H1 (cell line): ENCODE results near the gene FBXO41. TPM values are rescaled to one million over a fixed set of nuclear protein-coding genes. Genes with fewer than 3 reads are reported as not detected.

Experiments
- ASH2L ChIP-seq: fragments of 200-600, 300-600 bp; sonication (generic); IDR thresholded peaks from one replicate; pipeline ENCODE4 v1.7.1; 2017; ENCODE audit warnings: low read length
- CBX8 ChIP-seq: fragments of 300-800, 300-1000 bp; sonication (generic); IDR thresholded peaks from 2 replicates; pipeline ENCODE4 v1.7.1; 2016; ENCODE audit warnings: low read depth, low read length, borderline replicate concordance
- CHD2 ChIP-seq: IDR thresholded peaks from 2 replicates; pipeline ENCODE4 v1.6.1; 2012; ENCODE audit warnings: low read length, improper control_type of control experiment
- GTF2F1 ChIP-seq: IDR thresholded peaks from 2 replicates; pipeline ENCODE4 v1.6.1; 2012; ENCODE audit warnings: low read depth, low read length, improper control_type of control experiment, borderline replicate concordance
- JUN ChIP-seq: IDR thresholded peaks from 2 replicates; pipeline ENCODE4 v1.6.1; 2011; ENCODE audit warnings: low read depth, mild to moderate bottlenecking, improper control_type of control experiment, low read length
- MAFK ChIP-seq: IDR thresholded peaks from 2 replicates; pipeline ENCODE4 v1.6.1; 2012; ENCODE audit warnings: low read depth, mild to moderate bottlenecking, improper control_type of control experiment, low read length
- POU5F1 ChIP-seq: IDR thresholded peaks from 2 replicates; pipeline ENCODE4 v1.6.1; 2011; ENCODE audit warnings: low read depth, mild to moderate bottlenecking, low read length, moderate library complexity
- SIX5 ChIP-seq: IDR thresholded peaks from 2 replicates; pipeline ENCODE4 v1.6.1; 2011; ENCODE audit warnings: mild to moderate bottlenecking, low read depth, low read length
- polyA plus RNA-seq, 7 experiments: library from polyadenylated mRNA; depleted of rRNA in 3 of 7; stranded (reverse) in 5 of 7; unstranded in 2 of 7; fragments of >200 nt in 5 of 7; fragments of 200-250 nt in 2 of 7; gene quantifications; 1 replicate in 5 of 7; 2 replicates in 1 of 7; 4 replicates in 1 of 7; pipeline versions ENCODE4 v1.2.1 to v1.2.3, GENCODE V29; 2011 to 2013; ENCODE audit warnings: missing spikeins in 2 of 7, mixed read lengths in 2 of 7
- total RNA-seq: library from RNA; stranded (reverse); fragmentation: NEBNext Ultra II Directional; extraction: Animal tissue kit (Norgen Biotek cat#: 25700); gene quantifications from 2 replicates; pipeline ENCODE4 v1.2.1, GENCODE V29; 2021
- TF ChIP-seq, protein P1 (sequence below): IDR thresholded peaks from 2 replicates; pipeline ENCODE4 v1.6.1; 2012; ENCODE audit warnings: inconsistent platforms

Gene FBXO41
- total and polyA plus RNA-seq, 2 of the 8 experiments (the other 6 are each of a cell fraction or from before 2014, with no cell fraction given): 11.2 to 14.3 TPM

DNA sequence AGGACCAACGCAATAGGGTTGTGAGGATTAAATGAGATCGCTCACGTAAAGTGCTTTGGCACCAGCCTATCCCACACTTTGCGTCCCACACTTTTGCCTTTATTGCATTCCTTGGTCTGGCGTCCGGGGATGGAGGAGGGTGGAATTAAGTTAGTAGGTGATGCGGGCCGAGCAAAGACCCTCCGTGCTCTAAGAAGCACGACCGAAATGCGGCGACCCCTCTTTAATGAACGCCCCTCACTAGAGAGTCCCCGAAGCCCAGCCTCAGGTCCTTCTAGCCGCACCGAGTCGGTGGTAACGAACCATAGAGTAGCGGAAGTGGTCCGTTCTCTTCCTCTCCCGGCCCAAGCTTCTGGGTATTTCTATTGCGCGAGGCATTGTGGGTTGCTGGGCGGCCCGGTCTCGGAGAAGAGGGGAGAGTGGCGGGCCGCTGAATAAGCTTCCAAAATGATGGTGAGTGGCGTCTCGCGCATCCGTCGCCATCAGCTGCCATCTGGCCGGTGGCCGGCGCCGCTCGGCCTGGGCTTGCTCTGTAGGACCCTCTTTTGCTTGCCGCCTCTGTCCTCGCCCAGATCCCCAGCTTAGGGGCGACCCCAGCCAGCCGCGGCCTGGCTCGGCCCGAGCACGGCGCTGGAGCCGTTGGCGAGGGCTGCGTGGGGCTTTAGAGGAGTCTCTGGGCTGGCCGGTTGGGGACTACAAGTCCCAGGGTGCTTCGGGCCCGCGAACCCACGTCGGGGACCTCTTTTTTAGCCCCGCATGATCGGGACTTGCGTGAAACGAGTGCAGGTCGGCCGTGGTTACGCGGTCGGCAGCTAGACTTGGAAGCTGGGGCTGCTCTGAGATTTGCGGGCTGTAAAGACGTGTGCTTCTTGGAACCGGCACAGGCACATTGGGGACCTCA is 50.1 kb downstream of the FBXO41 start, which contains the start of gene CCT7 (continued):
- TF ChIP-seq ASH2L: peak; percentile 77
- TF ChIP-seq CHD2: no peak
- TF ChIP-seq CBX8: no peak
- TF ChIP-seq MAFK: no peak
- TF ChIP-seq SIX5: no peak; the same call in 1 of the 2 replicates
- TF ChIP-seq JUN: no peak
- no peak for TF ChIP-seq GTF2F1
- TF ChIP-seq POU5F1: no peak
- TF ChIP-seq, protein P1, sequence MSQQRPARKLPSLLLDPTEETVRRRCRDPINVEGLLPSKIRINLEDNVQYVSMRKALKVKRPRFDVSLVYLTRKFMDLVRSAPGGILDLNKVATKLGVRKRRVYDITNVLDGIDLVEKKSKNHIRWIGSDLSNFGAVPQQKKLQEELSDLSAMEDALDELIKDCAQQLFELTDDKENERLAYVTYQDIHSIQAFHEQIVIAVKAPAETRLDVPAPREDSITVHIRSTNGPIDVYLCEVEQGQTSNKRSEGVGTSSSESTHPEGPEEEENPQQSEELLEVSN: peak; percentile 42; the same call in 1 of the 2 replicates
